GM10248 (cell line): Measurements from ENCODE around the gene CD99.
A peak's percentile ranks its signal among the peaks of the same experiment; 100 is the strongest.

ENCODE experiments used
- CTCF ChIA-PET: fragments of 300-600 bp; sonication (Branson Sonifier 250); formaldehyde crosslinking; extraction: SDS; loops from one replicate; lab custom pipeline; 2021; ENCODE audit warnings: antibody characterized with exemption; lab: Yijun Ruan, JAX
- POLR2A ChIA-PET: fragments of 350-650 bp; sonication (Branson Sonifier 250); formaldehyde crosslinking; extraction: SDS; loops from one replicate; lab custom pipeline; 2020; ENCODE audit warnings: antibody characterized with exemption; lab: Yijun Ruan, JAX
- DNase-seq: peaks from one replicate; pipeline ENCODE4 v3.0.0; 2012; ENCODE audit errors: extremely low spot score
- TF ChIP-seq, protein P1 (sequence below): IDR thresholded peaks from 2 replicates; pipeline ENCODE4 v1.5.1; 2012; ENCODE audit warnings: mild to moderate bottlenecking, low read depth; ENCODE audit errors: extremely low read depth, missing control alignments, control extremely low read depth

CD99 gene

DNA sequence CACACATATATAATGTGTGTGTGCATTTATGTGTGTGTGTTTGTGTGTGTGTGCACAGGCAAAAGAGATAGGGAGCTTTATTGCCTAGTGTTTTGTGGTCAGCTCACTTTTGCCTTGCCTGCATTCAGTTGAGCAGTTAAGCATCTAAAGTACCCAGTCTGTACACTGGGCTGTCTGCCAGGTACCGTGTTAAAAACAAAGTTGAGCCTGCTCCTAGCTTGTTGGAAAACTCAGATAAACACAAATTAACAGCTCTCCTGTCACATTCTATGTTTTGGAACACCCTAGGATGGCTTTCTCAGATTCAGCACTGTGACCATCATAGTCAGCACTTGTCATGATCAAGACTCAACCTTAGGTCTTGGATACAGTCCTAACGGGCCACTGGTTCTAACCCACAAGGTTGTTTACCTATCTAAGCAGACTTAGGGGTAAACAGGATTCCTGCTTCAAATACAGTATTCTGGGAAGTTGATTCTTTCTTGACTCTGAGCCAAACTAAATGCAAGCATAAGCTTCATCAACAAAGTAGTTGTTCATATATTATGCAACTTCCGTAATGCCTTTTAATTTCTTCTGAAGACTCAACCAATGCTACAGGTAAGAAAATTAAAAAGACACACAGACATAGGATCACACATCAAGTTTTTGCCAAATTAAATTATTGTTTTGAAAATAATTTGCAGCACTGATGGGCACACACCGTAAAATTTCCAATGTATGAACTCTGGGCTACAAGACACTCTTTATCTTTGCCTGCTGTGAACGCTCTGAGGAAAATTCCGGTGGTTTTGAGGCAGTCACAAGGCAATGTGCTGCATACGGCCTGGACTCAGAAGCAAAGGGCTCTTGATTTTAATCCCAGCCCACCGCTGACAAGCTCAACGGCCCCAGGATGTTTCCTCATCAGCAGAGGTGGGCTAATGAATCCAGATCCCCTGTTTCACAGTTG, 11.3 kb upstream of the CD99 start:
- TF ChIP-seq, protein P1, sequence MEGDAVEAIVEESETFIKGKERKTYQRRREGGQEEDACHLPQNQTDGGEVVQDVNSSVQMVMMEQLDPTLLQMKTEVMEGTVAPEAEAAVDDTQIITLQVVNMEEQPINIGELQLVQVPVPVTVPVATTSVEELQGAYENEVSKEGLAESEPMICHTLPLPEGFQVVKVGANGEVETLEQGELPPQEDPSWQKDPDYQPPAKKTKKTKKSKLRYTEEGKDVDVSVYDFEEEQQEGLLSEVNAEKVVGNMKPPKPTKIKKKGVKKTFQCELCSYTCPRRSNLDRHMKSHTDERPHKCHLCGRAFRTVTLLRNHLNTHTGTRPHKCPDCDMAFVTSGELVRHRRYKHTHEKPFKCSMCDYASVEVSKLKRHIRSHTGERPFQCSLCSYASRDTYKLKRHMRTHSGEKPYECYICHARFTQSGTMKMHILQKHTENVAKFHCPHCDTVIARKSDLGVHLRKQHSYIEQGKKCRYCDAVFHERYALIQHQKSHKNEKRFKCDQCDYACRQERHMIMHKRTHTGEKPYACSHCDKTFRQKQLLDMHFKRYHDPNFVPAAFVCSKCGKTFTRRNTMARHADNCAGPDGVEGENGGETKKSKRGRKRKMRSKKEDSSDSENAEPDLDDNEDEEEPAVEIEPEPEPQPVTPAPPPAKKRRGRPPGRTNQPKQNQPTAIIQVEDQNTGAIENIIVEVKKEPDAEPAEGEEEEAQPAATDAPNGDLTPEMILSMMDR, result no peak
- ChIA-PET POLR2A (no interaction called here), CTCF (no interaction called here)
- DNase-seq, result no peak

DNA sequence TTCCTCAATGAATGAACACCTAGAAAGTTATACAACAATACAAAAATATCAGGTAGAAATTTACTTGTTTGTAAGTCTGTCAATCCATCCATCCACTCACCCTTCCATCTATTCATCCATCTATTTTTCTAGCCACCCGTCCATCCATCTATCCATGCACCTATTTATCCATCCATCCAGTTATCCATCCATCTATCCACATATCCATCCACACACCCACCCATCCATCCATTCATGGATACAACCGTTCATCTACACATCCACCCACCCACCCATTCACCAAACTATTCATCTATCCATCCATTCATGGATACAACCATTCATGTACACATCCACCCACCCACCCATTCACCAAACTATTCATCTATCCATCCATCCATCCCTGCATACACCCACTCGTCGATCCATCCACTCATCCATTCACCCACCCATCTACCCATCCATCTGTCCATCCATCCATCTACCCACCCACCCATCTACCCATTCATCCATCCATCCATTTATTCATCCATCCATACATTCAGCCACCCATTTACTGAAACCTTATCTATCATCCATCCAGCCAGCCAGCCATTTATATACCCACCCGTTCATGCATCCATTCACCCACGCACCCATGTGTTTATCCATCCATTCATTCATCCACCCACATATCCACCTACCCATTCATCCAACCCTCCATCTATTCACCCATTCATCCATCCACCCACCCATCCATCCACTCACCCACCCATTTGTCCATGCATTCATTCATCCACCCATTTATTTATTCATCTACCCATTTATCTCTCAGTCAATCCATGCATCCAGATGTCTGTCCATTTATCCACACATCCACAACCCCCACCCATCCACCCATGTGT, 10.4 kb upstream of the CD99 start:
- CTCF ChIA-PET, result no interaction called here
- POLR2A ChIA-PET, result no interaction called here
- DNase-seq, result no peak
- TF ChIP-seq, protein P1, result no peak

DNA sequence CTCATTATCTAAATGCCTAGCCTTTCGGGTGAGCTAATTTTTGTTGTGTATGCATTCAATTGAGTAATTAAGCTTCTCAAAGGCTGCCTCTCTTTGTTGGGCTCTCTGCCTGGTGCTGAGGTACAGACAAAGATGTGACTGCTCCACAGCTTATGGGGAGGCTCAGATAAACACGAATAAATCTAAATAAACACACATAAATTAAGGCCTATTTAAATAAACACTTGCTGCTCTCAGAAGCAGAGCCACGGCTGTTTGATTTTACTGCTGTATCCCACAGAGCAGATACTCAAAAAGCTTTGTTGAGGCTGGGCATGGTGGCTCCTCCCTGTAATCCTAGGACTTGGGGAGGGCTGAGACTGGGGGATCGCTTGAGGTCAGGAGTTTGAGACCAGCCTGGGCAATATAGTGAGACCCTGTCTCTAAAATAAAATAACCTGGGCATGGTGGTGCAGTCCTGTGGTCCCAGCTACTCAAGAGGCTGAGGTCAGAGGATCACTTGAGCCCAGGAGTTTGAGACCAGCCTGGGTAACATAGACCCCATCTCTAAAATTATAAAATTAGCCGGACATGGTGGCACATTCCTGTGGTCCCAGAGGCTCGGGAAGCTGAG, 8.4 kb upstream of the CD99 start:
- ChIA-PET CTCF (no interaction called here), POLR2A (no interaction called here)
- TF ChIP-seq, protein P1, result no peak
- no peak for DNase-seq

DNA sequence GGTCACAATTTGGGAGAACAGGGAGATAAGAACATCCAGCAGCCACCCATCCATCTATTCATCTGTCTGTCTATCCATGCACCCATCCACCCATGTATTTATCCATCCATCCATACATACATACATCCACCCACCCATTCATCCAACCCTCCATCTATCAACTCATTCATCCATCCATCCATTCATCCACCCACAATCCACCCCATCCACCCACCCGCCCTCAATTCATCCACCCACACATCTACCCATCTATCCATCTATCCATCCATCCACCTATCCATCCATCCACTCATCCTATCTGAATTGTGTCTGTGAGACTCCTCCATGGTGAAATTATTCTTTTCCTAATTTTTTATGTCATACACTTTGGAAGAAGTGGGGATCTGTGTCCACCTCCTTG, 6.8 kb upstream of the CD99 start:
- DNase-seq, result no peak
- CTCF ChIA-PET, result no interaction called here
- TF ChIP-seq, protein P1, result no peak
- POLR2A ChIA-PET, result no interaction called here

DNA sequence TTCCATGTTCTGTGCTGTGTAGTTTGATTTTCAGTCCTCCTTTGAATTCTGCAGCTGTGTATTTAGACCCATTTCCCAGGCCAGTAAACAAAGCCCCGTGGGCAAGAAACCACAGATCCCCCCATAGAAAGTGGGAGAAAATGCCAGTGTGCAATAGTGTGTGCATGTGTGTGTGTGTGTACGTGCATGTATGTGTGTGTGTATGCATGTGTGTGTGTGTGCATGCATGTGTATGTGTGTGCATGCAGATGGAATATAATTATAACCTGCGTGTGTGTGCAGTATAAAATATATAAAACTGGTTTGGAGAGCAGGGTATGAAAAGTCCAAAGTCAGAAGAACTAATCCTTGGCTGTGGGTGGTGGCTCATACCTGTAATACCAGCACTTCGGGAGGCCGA, 5.2 kb upstream of the CD99 start:
- TF ChIP-seq, protein P1, result no peak
- no peak for DNase-seq
- ChIA-PET POLR2A (no interaction called here), CTCF (no interaction called here)

DNA sequence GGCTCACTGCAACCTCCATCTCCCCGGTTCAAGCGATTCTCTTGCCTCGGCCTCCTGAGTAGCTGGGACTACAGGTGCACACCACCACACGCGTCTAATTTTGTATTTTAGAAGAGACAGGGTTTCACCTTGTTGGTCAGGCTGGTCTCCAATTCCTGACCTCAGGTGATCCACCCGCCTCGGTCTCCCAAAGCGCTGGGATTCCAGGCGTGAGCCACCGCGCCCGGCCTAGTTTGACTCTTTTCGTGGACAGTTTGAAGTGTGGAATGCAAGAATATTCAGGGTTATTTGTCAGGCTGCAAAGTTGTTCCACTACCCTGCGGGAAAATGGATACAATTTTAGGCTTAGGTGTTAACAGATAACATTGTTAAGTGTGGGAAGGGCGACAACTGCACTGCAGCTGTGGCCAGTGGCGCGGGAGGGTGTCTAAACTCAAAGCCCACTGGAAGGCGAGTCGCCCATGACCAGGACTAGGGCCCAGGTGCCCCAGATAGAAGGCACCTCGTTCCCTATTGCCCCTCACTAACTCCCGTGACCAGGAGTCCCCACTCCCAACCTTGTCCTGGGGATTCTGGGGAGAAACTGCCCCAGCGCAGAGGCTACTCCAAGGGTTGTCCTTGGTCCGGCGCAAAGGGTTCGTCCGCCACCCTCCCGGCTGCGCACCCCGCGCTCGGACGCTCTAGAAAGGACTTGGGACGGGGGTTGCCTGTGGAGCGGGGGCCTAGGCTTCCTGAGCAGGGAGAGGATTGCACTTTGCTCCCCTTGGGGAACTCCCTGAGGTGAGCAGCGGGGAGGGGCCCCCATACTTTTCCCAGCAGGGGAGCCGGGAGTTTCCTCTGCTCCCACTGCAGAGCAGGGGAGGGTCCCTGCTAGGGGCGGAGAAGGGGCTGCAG, 1.1 kb upstream of the CD99 start:
- ChIA-PET POLR2A (no interaction called here), CTCF (no interaction called here)
- TF ChIP-seq, protein P1, result no peak
- DNase-seq, result peak; percentile 34
